Measurements from ENCODE around the gene EYA2. TPM values are rescaled to one million over a fixed set of nuclear protein-coding genes. Genes with fewer than 3 reads are reported as not detected.
"Not testable (repeated sequence)": the region's sequence is repeated elsewhere in the genome, so short reads cannot be mapped to it uniquely, and the experiment has no call there.

Gene EYA2
- total RNA-seq, 1 experiment from 2014 or later = not detected

GRCh38 chr20:47187450-47188195 is 293.0 kb downstream of the EYA2 start:
- in situ Hi-C loops (cut with HindIII; ENCODE audit: low pct_unique_long_range_greater_than_20kb, low sequenced_read_pairs) = no loop called here
- no peak for DNase-seq (ENCODE audit: low read depth)

- in situ Hi-C loops (cut with HindIII; ENCODE audit: low pct_unique_long_range_greater_than_20kb, low sequenced_read_pairs) = no loop called here
- DNase-seq (ENCODE audit: low read depth) = no peak
Observed at GRCh38 chr20:47188540-47188939, 293.9 kb downstream of the EYA2 start.

GRCh38 chr20:47189060-47189459 is 294.4 kb downstream of the EYA2 start:
- in situ Hi-C loops (cut with HindIII; ENCODE audit: low pct_unique_long_range_greater_than_20kb, low sequenced_read_pairs) = no loop called here
- no peak for DNase-seq (ENCODE audit: low read depth)

- in situ Hi-C loops (cut with HindIII; ENCODE audit: low pct_unique_long_range_greater_than_20kb, low sequenced_read_pairs) = no loop called here
- DNase-seq (ENCODE audit: low read depth) = peak; percentile 48
Observed at GRCh38 chr20:47191074-47191673, 296.5 kb downstream of the EYA2 start.

- in situ Hi-C loops (cut with HindIII; ENCODE audit: low pct_unique_long_range_greater_than_20kb, low sequenced_read_pairs) = no loop called here
- no peak for DNase-seq (ENCODE audit: low read depth)
Observed at GRCh38 chr20:47191956-47192355, 297.3 kb downstream of the EYA2 start.

- in situ Hi-C loops (cut with HindIII; ENCODE audit: low pct_unique_long_range_greater_than_20kb, low sequenced_read_pairs) = no loop called here
- no peak for DNase-seq (ENCODE audit: low read depth)
Observed at GRCh38 chr20:47195573-47195972, 300.9 kb downstream of the EYA2 start.

- in situ Hi-C loops (cut with HindIII; ENCODE audit: low pct_unique_long_range_greater_than_20kb, low sequenced_read_pairs) = no loop called here
- peak; percentile 75 for DNase-seq (ENCODE audit: low read depth)
Observed at GRCh38 chr20:47196091-47197081, 301.7 kb downstream of the EYA2 start.

- DNase-seq (ENCODE audit: low read depth) = no peak
- in situ Hi-C loops (cut with HindIII; ENCODE audit: low pct_unique_long_range_greater_than_20kb, low sequenced_read_pairs) = no loop called here
Observed at GRCh38 chr20:47198254-47198671, 303.6 kb downstream of the EYA2 start.

GRCh38 chr20:47198996-47199552 is 304.4 kb downstream of the EYA2 start:
- no peak for DNase-seq (ENCODE audit: low read depth)
- in situ Hi-C loops (cut with HindIII; ENCODE audit: low pct_unique_long_range_greater_than_20kb, low sequenced_read_pairs) = no loop called here

- DNase-seq (ENCODE audit: low read depth) = peak; percentile 40
- in situ Hi-C loops (cut with HindIII; ENCODE audit: low pct_unique_long_range_greater_than_20kb, low sequenced_read_pairs) = loop anchor here (25.0 kb wide), 1 partner anchor 161 kb away; the partner anchor contains the start of gene ZMYND8
Observed at GRCh38 chr20:47201074-47201730, 306.6 kb downstream of the EYA2 start.

GRCh38 chr20:47202733-47203667 is 308.4 kb downstream of the EYA2 start:
- in situ Hi-C loops (cut with HindIII; ENCODE audit: low pct_unique_long_range_greater_than_20kb, low sequenced_read_pairs) = loop anchor here (25.0 kb wide), 1 partner anchor 159 kb away; the partner anchor contains the start of gene ZMYND8
- DNase-seq (ENCODE audit: low read depth) = no peak

GRCh38 chr20:47204008-47204849 is 309.6 kb downstream of the EYA2 start:
- in situ Hi-C loops (cut with HindIII; ENCODE audit: low pct_unique_long_range_greater_than_20kb, low sequenced_read_pairs) = loop anchor here (25.0 kb wide), 1 partner anchor 158 kb away; the partner anchor contains the start of gene ZMYND8
- DNase-seq (ENCODE audit: low read depth) = no peak

GRCh38 chr20:47204850-47205122 is 310.1 kb downstream of the EYA2 start:
- in situ Hi-C loops (cut with HindIII; ENCODE audit: low pct_unique_long_range_greater_than_20kb, low sequenced_read_pairs) = loop anchor here (25.0 kb wide), 1 partner anchor 158 kb away; the partner anchor contains the start of gene ZMYND8
- DNase-seq (ENCODE audit: low read depth) = not testable (repeated sequence)

- in situ Hi-C loops (cut with HindIII; ENCODE audit: low pct_unique_long_range_greater_than_20kb, low sequenced_read_pairs) = loop anchor here (25.0 kb wide), 1 partner anchor 157 kb away; the partner anchor contains the start of gene ZMYND8
Observed at GRCh38 chr20:47205577-47206123, 311.0 kb downstream of the EYA2 start.

GRCh38 chr20:47206552-47206951 is 311.9 kb downstream of the EYA2 start:
- DNase-seq (ENCODE audit: low read depth) = not testable (repeated sequence)
- in situ Hi-C loops (cut with HindIII; ENCODE audit: low pct_unique_long_range_greater_than_20kb, low sequenced_read_pairs) = loop anchor here (25.0 kb wide), 1 partner anchor 156 kb away; the partner anchor contains the start of gene ZMYND8

More at GRCh38 chr20:47205577-47206123, 311.0 kb downstream of the EYA2 start:
- DNase-seq (ENCODE audit: low read depth) = no peak
